HPDE6-E6E7 (cell line): ENCODE measurements around the gene MINDY1.

ENCODE experiments used
- DNase-seq: peaks from one replicate; pipeline ENCODE4 v3.0.0; 2011; ENCODE audit warnings: missing footprints; ENCODE audit errors: extremely low spot score

Gene MINDY1

GRCh38 chr1:150965605-150966004 is 41.1 kb downstream of the MINDY1 start:
- DNase-seq: no peak

- DNase-seq: no peak
Observed at GRCh38 chr1:150964164-150964489, 42.6 kb downstream of the MINDY1 start.

- DNase-seq: no peak
Observed at GRCh38 chr1:150963321-150964163, 43.2 kb downstream of the MINDY1 start.

GRCh38 chr1:150961756-150962155 is 44.9 kb downstream of the MINDY1 start:
- no peak for DNase-seq

- no peak for DNase-seq
Observed at GRCh38 chr1:150960646-150961045, 46.1 kb downstream of the MINDY1 start.

- DNase-seq: no peak
Observed at GRCh38 chr1:150957666-150958065, 49.0 kb downstream of the MINDY1 start.

GRCh38 chr1:150955280-150955679 is 51.4 kb downstream of the MINDY1 start:
- DNase-seq: no peak

GRCh38 chr1:150954708-150955107 is 52.0 kb downstream of the MINDY1 start:
- DNase-seq: no peak
